Suprapubic skin (tissue), 3 donors: Measurements from ENCODE around the gene B3GALNT2.

Source experiments
- EP300 ChIP-seq: sonication (generic); formaldehyde crosslinking; IDR thresholded peaks from one replicate; pipeline ENCODE4 v1.6.1; 2017; ENCODE audit warnings: antibody characterized with exemption
- POLR2A ChIP-seq, 2 donors: fragments of 450-650 bp; IDR thresholded peaks; one replicate each; pipeline ENCODE4 v1.6.1; 2017; ENCODE audit warnings: antibody characterized with exemption in 2 of 2, mild to moderate bottlenecking in 2 of 2, moderate library complexity in 2 of 2
- TF ChIP-seq, protein P1 (sequence below), 2 donors: fragments of 200-600 bp in 1 of 2; fragments of 450-650 bp in 1 of 2; sonication (generic) in 1 of 2; IDR thresholded peaks; one replicate each; pipeline ENCODE4 v1.5.1; 2016 to 2019; ENCODE audit warnings: antibody characterized with exemption in 2 of 2, mild to moderate bottlenecking in 1 of 2, moderate library complexity in 1 of 2

DNA sequence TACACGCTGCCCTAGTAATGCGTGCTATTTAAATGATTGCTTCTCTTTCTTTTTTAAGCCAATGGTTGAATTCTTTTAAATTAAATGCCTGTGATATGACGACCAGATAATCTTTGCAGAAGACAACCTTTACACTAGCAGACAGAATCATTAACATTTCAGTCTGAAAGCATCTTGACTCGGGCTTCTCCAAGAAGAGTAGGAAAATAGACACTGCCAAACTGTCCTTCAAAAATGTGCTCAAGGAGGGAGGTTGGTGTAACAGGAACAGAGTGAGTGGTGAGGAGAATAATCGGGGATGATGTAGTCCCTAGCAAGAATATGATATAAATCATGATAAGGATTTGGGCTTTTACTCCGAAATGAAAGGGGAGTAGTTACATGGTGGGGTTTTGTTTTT is 6.6 kb upstream of the B3GALNT2 start:
- no peak for TF ChIP-seq POLR2A (IDR thresholded peaks at IDR 0.05)
- TF ChIP-seq EP300, result no peak
- TF ChIP-seq, protein P1, sequence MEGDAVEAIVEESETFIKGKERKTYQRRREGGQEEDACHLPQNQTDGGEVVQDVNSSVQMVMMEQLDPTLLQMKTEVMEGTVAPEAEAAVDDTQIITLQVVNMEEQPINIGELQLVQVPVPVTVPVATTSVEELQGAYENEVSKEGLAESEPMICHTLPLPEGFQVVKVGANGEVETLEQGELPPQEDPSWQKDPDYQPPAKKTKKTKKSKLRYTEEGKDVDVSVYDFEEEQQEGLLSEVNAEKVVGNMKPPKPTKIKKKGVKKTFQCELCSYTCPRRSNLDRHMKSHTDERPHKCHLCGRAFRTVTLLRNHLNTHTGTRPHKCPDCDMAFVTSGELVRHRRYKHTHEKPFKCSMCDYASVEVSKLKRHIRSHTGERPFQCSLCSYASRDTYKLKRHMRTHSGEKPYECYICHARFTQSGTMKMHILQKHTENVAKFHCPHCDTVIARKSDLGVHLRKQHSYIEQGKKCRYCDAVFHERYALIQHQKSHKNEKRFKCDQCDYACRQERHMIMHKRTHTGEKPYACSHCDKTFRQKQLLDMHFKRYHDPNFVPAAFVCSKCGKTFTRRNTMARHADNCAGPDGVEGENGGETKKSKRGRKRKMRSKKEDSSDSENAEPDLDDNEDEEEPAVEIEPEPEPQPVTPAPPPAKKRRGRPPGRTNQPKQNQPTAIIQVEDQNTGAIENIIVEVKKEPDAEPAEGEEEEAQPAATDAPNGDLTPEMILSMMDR (IDR thresholded peaks at IDR 0.05), result no peak
